HCT116 (cell line): ENCODE data around the gene PRELID1. TPM values are rescaled to one million over a fixed set of nuclear protein-coding genes. Genes with fewer than 3 reads are reported as not detected.

Experiments
- ATAC-seq: fragments of 200-7000 bp; cut with Tn5 transposase; 2 replicates; pipeline ENCODE4 v1.9.1; 2020; ENCODE audit warnings: mild to moderate bottlenecking, moderate library complexity
- BruUV-seq: library from RNA; stranded (reverse); fragments of 400-500 nt; replicated peaks from 2 replicates; lab custom pipeline; 2021; lab: Mats Ljungman, UMichigan
- CTCF ChIA-PET: fragments of 300-600 bp; sonication (Branson Sonifier 250); formaldehyde crosslinking; loops from one replicate; lab custom pipeline; 2021; ENCODE audit warnings: antibody characterized with exemption; lab: Charles Lee
- POLR2A ChIA-PET: fragments of 300-600, 350-600 bp; sonication (Branson Sonifier 250); formaldehyde crosslinking; loops from one replicate; lab custom pipeline; 2021; ENCODE audit warnings: antibody characterized with exemption; lab: Charles Lee
- RAD21 ChIA-PET, 2 experiments: fragments of 300-600 bp; sonication (Branson Sonifier 250); formaldehyde crosslinking; loops; one replicate each; lab custom pipeline; 2023; ENCODE audit warnings: low total read pairs in 2 of 2; ENCODE audit not compliant: uncharacterized antibody in 2 of 2, unreplicated experiment in 2 of 2, low non-redundant PET in 1 of 2; lab: Charles Lee
- DNase-seq: peaks from one replicate; pipeline ENCODE4 v3.0.0-alpha.2; 2010; ENCODE audit warnings: low read depth, low spot score
- H2AFZ ChIP-seq: fragments of 200-600 bp; shearing (Covaris generic), sonication (generic); 2 replicates; pipeline ENCODE4 v1.6.1; 2017; ENCODE audit warnings: low read depth, mixed run types, mixed read lengths, antibody characterized with exemption, low read length; ENCODE audit not compliant: poor library complexity, severe bottlenecking
- H3K27ac ChIP-seq: 2 replicates; pipeline ENCODE4 v1.5.1; 2012; ENCODE audit warnings: low read depth, low read length
- H3K27me3 ChIP-seq: fragments of 200-600 bp; sonication (generic); 2 replicates; pipeline ENCODE4 v1.6.1; 2016; ENCODE audit warnings: mixed run types, low read length, mixed read lengths; ENCODE audit not compliant: insufficient read depth
- H3K36me3 ChIP-seq, 2 experiments: fragments of 200-500 bp in 1 of 2; fragments of 200-600 bp in 1 of 2; sonication (Bioruptor generic) in 1 of 2; sonication (generic) in 1 of 2; 2 replicates each; pipeline versions ENCODE4 v1.5.1 to v1.6.1; 2014 to 2016; ENCODE audit warnings: low read length in 2 of 2, inconsistent platforms in 1 of 2, mixed read lengths in 1 of 2, mixed run types in 1 of 2; ENCODE audit not compliant: insufficient read depth in 2 of 2, control insufficient read depth in 1 of 2
- H3K4me1 ChIP-seq, 2 experiments: fragments of 200-600 bp in 1 of 2; sonication (generic) in 1 of 2; 2 replicates each; pipeline versions ENCODE4 v1.5.1 to v1.6.1; 2012 to 2017; ENCODE audit warnings: low read length in 2 of 2, inconsistent platforms in 1 of 2, mild to moderate bottlenecking in 1 of 2, mixed read lengths in 1 of 2, mixed run types in 1 of 2, moderate library complexity in 1 of 2; ENCODE audit not compliant: insufficient read depth in 2 of 2, control insufficient read depth in 1 of 2
- H3K4me2 ChIP-seq: fragments of 200-600 bp; sonication (generic); 2 replicates; pipeline ENCODE4 v1.6.1; 2017; ENCODE audit warnings: mixed run types, low read length, mixed read lengths
- H3K4me3 ChIP-seq, 2 experiments: fragments of 200-600 bp in 1 of 2; sonication (generic) in 1 of 2; replicated peaks in 1 of 2; 2 replicates each; pipeline ENCODE4 v1.5.1; 2011 to 2016; ENCODE audit warnings: low read length in 2 of 2, control low read depth in 1 of 2, low read depth in 1 of 2, mild to moderate bottlenecking in 1 of 2, mixed read lengths in 1 of 2, mixed run types in 1 of 2
- H3K79me2 ChIP-seq: fragments of 200-600 bp; sonication (generic); 2 replicates; pipeline ENCODE4 v1.6.1; 2017; ENCODE audit warnings: mild to moderate bottlenecking, mixed run types, low read length, moderate library complexity, mixed read lengths; ENCODE audit not compliant: insufficient read depth
- H3K9ac ChIP-seq: fragments of 200-600 bp; sonication (generic); 2 replicates; pipeline ENCODE4 v1.6.1; 2016; ENCODE audit warnings: low read length, mixed read lengths
- H3K9me2 ChIP-seq: fragments of 200-600 bp; sonication (generic), shearing (Covaris generic); 2 replicates; pipeline ENCODE4 v1.6.1; 2017; ENCODE audit warnings: mixed run types, mild to moderate bottlenecking, moderate library complexity; ENCODE audit not compliant: insufficient read depth
- H3K9me3 ChIP-seq, 2 experiments: fragments of 200-500 bp in 1 of 2; fragments of 200-600 bp in 1 of 2; sonication (Bioruptor generic) in 1 of 2; sonication (generic) in 1 of 2; 2 replicates each; pipeline ENCODE4 v1.6.1; 2014 to 2017; ENCODE audit warnings: low read length in 2 of 2, mixed read lengths in 2 of 2, inconsistent platforms in 1 of 2, low read depth in 1 of 2, mild to moderate bottlenecking in 1 of 2, mixed run types in 1 of 2, moderate library complexity in 1 of 2; ENCODE audit not compliant: control insufficient read depth in 1 of 2, insufficient read depth in 1 of 2
- H4K20me1 ChIP-seq: fragments of 200-600 bp; sonication (generic), shearing (Covaris generic); 2 replicates; pipeline ENCODE4 v1.6.1; 2017; ENCODE audit warnings: mixed run types, mild to moderate bottlenecking, moderate library complexity; ENCODE audit not compliant: insufficient read depth
- CBX3 ChIP-seq: IDR thresholded peaks from 2 replicates; pipeline ENCODE4 v1.6.1; 2012; ENCODE audit warnings: low read depth
- CEBPB ChIP-seq: IDR thresholded peaks from 2 replicates; pipeline ENCODE4 v1.6.1; 2012; ENCODE audit warnings: low read depth
- EGR1 ChIP-seq: IDR thresholded peaks from 2 replicates; pipeline ENCODE4 v1.6.1; 2012; ENCODE audit warnings: low read depth
- ELF1 ChIP-seq: IDR thresholded peaks from 2 replicates; pipeline ENCODE4 v1.6.1; 2012; ENCODE audit warnings: low read depth, borderline replicate concordance
- EZH2phosphoT487 ChIP-seq: fragments of 200-600 bp; IDR thresholded peaks from 2 replicates; pipeline ENCODE4 v1.6.1; 2018; ENCODE audit warnings: antibody characterized with exemption, borderline replicate concordance
- FOSL1 ChIP-seq: IDR thresholded peaks from 2 replicates; pipeline ENCODE4 v1.6.1; 2012; ENCODE audit warnings: low read depth
- JUND ChIP-seq: IDR thresholded peaks from 2 replicates; pipeline ENCODE4 v1.6.1; 2012
- POLR2A ChIP-seq: IDR thresholded peaks from 2 replicates; pipeline ENCODE4 v1.7.0; 2011; ENCODE audit warnings: borderline replicate concordance; ENCODE audit not compliant: insufficient read depth, insufficient read length; ENCODE audit errors: extremely low read depth
- POLR2AphosphoS5 ChIP-seq: IDR thresholded peaks from 2 replicates; pipeline ENCODE4 v1.6.1; 2011; ENCODE audit warnings: mild to moderate bottlenecking, low read depth, low read length, moderate library complexity
- SIN3A ChIP-seq: IDR thresholded peaks from 2 replicates; pipeline ENCODE4 v1.6.1; 2012; ENCODE audit warnings: low read depth
- SP1 ChIP-seq: IDR thresholded peaks from 2 replicates; pipeline ENCODE4 v1.6.1; 2012; ENCODE audit warnings: low read depth
- SRF ChIP-seq: IDR thresholded peaks from 2 replicates; pipeline ENCODE4 v1.6.1; 2012; ENCODE audit warnings: low read depth
- TCF7L2 ChIP-seq: IDR thresholded peaks from 2 replicates; pipeline ENCODE4 v1.7.0; 2011; ENCODE audit warnings: borderline replicate concordance, inconsistent platforms; ENCODE audit not compliant: insufficient read depth, insufficient read length; ENCODE audit errors: extremely low read depth
- ZFX ChIP-seq: fragments of 450-650 bp; IDR thresholded peaks from 2 replicates; pipeline ENCODE4 v1.6.1; 2017
- ZNF274 ChIP-seq: fragments of 200-500 bp; sonication (Bioruptor generic); IDR thresholded peaks from 2 replicates; pipeline ENCODE4 v1.6.1; 2014; ENCODE audit warnings: mild to moderate bottlenecking, low read depth, low read length, inconsistent platforms
- intact Hi-C: fragments of 100-400 bp; cut with micrococcal nuclease; formaldehyde crosslinking; loops from 2 replicates; pipeline ENCODE4 v1.10.0; 2022
- total RNA-seq: library from RNA; stranded (reverse); gene quantifications from one replicate; pipeline ENCODE4 v1.2.1, GENCODE V29; 2021; ENCODE audit not compliant: unreplicated experiment
- TF ChIP-seq, protein P1 (sequence below): IDR thresholded peaks from 2 replicates; pipeline ENCODE4 v1.6.1; 2011; ENCODE audit warnings: mild to moderate bottlenecking, low read length, moderate library complexity; ENCODE audit not compliant: insufficient replicate concordance; ENCODE audit errors: extremely low read depth
- TF ChIP-seq, protein P2 (sequence below), 3 experiments: fragments of 200-600 bp in 1 of 3; sonication (generic) in 1 of 3; IDR thresholded peaks in 2 of 3; conservative IDR thresholded peaks in 1 of 3; 2 replicates each; pipeline ENCODE4 v1.5.1; 2012 to 2017; ENCODE audit warnings: low read depth in 2 of 3, low read length in 2 of 3, antibody characterized with exemption in 1 of 3, borderline replicate concordance in 1 of 3, control low read depth in 1 of 3, mild to moderate bottlenecking in 1 of 3, mixed read lengths in 1 of 3, mixed run types in 1 of 3, moderate library complexity in 1 of 3; ENCODE audit not compliant: insufficient read depth in 1 of 3

PRELID1 gene
- total RNA-seq, 1 experiment from 2014 or later, result 223 TPM

DNA sequence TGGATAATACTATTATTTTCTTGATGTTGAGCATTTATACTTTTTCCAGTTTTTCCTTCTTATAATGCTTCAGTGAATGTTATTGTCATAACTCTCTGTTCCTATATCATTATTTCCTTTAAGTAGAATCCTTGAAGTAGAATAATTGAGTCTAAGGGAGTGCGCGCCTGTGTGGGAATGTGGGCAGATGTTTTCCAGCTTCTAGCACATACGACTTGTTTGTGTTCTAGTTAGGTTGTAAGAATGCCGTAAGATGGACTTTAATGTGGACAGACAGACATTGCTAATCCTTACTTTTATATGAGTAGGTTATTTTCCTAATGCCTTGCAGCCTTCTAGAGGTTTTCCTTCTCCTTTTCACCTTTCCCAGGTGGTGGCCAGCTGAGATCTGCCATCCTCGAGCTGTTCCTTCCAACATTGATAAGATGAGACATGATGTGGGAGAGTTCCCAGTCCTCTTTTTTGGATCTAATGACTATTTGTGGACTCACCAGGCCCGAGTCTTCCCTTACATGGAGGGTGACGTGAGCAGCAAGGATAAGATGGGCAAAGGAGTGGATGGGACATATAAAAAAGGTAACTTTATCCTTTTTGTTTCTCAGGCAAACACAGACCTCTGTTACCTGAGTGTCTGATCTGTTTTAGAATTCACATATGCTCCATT is 34.2 kb upstream of the PRELID1 start:
- Histone ChIP-seq H3K27me3 (no peaks in the 10 kb centered on the region), H3K79me2 (no peaks in the 10 kb centered on the region), H3K9me3 (no peaks in the 10 kb centered on the region), H3K36me3 (peaks cover 12 to 21% of the 10 kb centered on the region in 2 experiments; a peak in 3 of 4 replicates), H2AFZ (no peak overlapping the region), H3K9ac (no peak overlapping the region), H4K20me1 (no peaks in the 10 kb centered on the region), H3K4me2 (no peak overlapping the region), H3K4me1 (no peaks in the 10 kb centered on the region), H3K4me3 (no peak overlapping the region), H3K9me2 (no peaks in the 10 kb centered on the region), H3K27ac (no peak overlapping the region)
- no TSS peak for BruUV-seq
- TF ChIP-seq EZH2phosphoT487 (no peak), SIN3A (no peak), FOSL1 (no peak), ZNF274 (no peak), CBX3 (no peak), SP1 (no peak), POLR2A (no peak)
- intact Hi-C loops, result no loop called here
- DNase-seq, result no peak
- POLR2A ChIA-PET, result no interaction called here
- RAD21 ChIA-PET, result no interaction called here
- CTCF ChIA-PET, result no interaction called here
- no peak for ATAC-seq

DNA sequence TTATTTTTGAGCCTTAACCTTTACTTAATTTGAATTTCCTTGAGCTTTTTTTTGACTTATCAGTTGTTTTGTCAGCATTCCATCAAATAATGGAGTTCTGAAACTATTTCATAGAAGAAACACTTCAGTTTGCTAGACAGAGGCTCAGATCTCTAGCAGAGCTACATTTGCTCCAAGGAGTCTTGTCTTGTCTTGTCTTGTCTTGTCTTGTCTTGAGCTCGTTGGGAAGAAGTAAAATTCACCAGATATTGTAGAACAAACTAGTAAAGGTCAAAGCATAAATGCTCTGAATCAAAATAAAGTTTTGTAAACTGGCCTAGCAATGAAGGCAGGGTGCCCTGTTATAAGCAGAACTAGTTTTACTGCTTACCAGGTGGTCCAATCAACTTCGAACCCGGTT is 33.6 kb upstream of the PRELID1 start:
- intact Hi-C loops, result loop anchor here (5.0 kb wide), 1 partner anchor 33 kb away; no protein-coding TSS in a partner anchor
- H3K36me3 ChIP-seq, result peaks cover 13 to 21% of the 10 kb centered on the region in 2 experiments; a peak in 3 of 4 replicates
- POLR2A ChIA-PET, result no interaction called here
- TF ChIP-seq, protein P1, sequence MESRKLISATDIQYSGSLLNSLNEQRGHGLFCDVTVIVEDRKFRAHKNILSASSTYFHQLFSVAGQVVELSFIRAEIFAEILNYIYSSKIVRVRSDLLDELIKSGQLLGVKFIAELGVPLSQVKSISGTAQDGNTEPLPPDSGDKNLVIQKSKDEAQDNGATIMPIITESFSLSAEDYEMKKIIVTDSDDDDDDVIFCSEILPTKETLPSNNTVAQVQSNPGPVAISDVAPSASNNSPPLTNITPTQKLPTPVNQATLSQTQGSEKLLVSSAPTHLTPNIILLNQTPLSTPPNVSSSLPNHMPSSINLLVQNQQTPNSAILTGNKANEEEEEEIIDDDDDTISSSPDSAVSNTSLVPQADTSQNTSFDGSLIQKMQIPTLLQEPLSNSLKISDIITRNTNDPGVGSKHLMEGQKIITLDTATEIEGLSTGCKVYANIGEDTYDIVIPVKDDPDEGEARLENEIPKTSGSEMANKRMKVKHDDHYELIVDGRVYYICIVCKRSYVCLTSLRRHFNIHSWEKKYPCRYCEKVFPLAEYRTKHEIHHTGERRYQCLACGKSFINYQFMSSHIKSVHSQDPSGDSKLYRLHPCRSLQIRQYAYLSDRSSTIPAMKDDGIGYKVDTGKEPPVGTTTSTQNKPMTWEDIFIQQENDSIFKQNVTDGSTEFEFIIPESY, result no peak
- TF ChIP-seq CBX3 (no peak), SIN3A (no peak), TCF7L2 (no peak), POLR2AphosphoS5 (no peak), EZH2phosphoT487 (no peak), EGR1 (no peak), SRF (no peak), ZFX (no peak), JUND (no peak), POLR2A (no peak), CEBPB (no peak), ZNF274 (no peak), ELF1 (no peak)
- TF ChIP-seq, protein P2, sequence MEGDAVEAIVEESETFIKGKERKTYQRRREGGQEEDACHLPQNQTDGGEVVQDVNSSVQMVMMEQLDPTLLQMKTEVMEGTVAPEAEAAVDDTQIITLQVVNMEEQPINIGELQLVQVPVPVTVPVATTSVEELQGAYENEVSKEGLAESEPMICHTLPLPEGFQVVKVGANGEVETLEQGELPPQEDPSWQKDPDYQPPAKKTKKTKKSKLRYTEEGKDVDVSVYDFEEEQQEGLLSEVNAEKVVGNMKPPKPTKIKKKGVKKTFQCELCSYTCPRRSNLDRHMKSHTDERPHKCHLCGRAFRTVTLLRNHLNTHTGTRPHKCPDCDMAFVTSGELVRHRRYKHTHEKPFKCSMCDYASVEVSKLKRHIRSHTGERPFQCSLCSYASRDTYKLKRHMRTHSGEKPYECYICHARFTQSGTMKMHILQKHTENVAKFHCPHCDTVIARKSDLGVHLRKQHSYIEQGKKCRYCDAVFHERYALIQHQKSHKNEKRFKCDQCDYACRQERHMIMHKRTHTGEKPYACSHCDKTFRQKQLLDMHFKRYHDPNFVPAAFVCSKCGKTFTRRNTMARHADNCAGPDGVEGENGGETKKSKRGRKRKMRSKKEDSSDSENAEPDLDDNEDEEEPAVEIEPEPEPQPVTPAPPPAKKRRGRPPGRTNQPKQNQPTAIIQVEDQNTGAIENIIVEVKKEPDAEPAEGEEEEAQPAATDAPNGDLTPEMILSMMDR (IDR thresholded peaks at IDR 0.05 in 2 of 3, conservative IDR thresholded peaks at IDR 0.05 in 1 of 3; ENCODE audit: borderline replicate concordance in 1 of 3, insufficient read depth in 1 of 3, low read depth in 2 of 3, low read length in 2 of 3), result no peak

More for the DNA sequence above, 33.6 kb upstream of the PRELID1 start:
- Histone ChIP-seq H3K27ac (no peak overlapping the region), H2AFZ (no peak overlapping the region), H3K9ac (no peak overlapping the region), H3K4me3 (no peak overlapping the region), H3K4me1 (no peaks in the 10 kb centered on the region), H3K9me2 (no peaks in the 10 kb centered on the region), H4K20me1 (no peaks in the 10 kb centered on the region), H3K27me3 (no peaks in the 10 kb centered on the region), H3K79me2 (no peaks in the 10 kb centered on the region), H3K9me3 (no peaks in the 10 kb centered on the region), H3K4me2 (no peak overlapping the region)
- DNase-seq (no peak), ATAC-seq (no peak)
- BruUV-seq, result no TSS peak
- ChIA-PET CTCF (no interaction called here), RAD21 (no interaction called here)
